ENCODE results near the gene SH3GL1. TPM values are rescaled to one million over a fixed set of nuclear protein-coding genes. Genes with fewer than 3 reads are reported as not detected.

Gene SH3GL1
- polyA plus RNA-seq, 1 donor (not counting 4 experiments of a cell fraction or from before 2014, with no cell fraction given): 47.4 TPM

GRCh38 chr19:4342615-4343369, 57.6 kb downstream of the SH3GL1 start:
- Histone ChIP-seq H3K9me1 (ENCODE audit: control insufficient read depth, extremely low read depth, insufficient read depth, low read length) (no peaks in the 10 kb centered on the region), H4K20me1 (ENCODE audit: control insufficient read depth, extremely low read depth, insufficient read depth, low read length) (no peaks in the 10 kb centered on the region), H3K27ac (ENCODE audit: control insufficient read depth, insufficient read depth, low read length) (peak overlapping the region; percentile 75), H3K79me2 (ENCODE audit: control insufficient read depth, insufficient read depth, low read length) (peaks cover 1% of the 10 kb centered on the region), H3K36me3 (ENCODE audit: control insufficient read depth in 2 of 2, extremely low read depth in 1 of 2, insufficient read depth in 2 of 2, low read length in 2 of 2) (peaks cover 0 to 2% of the 10 kb centered on the region in 2 experiments), H3K27me3 (ENCODE audit: control insufficient read depth, extremely low read depth, insufficient read depth, low read length) (no peaks in the 10 kb centered on the region), H3K4me3 (ENCODE audit: control insufficient read depth in 2 of 3, extremely low read depth in 1 of 3, insufficient read depth in 2 of 3, low read depth in 1 of 3, low read length in 3 of 3) (peak overlapping the region; percentile 59 to 94 (median 83)), H3K4me2 (ENCODE audit: control insufficient read depth, extremely low read depth, insufficient read depth, low read depth, low read length) (peak overlapping the region; percentile 98), H3K4me1 (ENCODE audit: control insufficient read depth, extremely low read depth, insufficient read depth, low read length) (peaks cover 15% of the 10 kb centered on the region), H3K9ac (ENCODE audit: control insufficient read depth, extremely low read depth, insufficient read depth, low read length) (peak overlapping the region; percentile 75), H3K9me3 (ENCODE audit: control insufficient read depth, low read depth, low read length) (no peaks in the 10 kb centered on the region), H2AFZ (ENCODE audit: control insufficient read depth, low read length) (peak overlapping the region; percentile 96)
- peak; percentile 100 for DNase-seq (ENCODE audit: low read depth, low spot score)
- peak; percentile 95 for FAIRE-seq
- TF ChIP-seq EZH2 (IDR thresholded peaks at IDR 0.05; ENCODE audit: low read length): peak; percentile 72
- peak; percentile 20 to 33 (median 27) for TF ChIP-seq CTCF (optimal IDR thresholded peaks at IDR 0.05 in 1 of 3, IDR thresholded peaks at IDR 0.05 in 1 of 3, conservative IDR thresholded peaks at IDR 0.05 in 1 of 3; ENCODE audit: extremely low read depth in 1 of 3, insufficient read depth in 2 of 3, low read length in 3 of 3)
- dilution Hi-C loops (cut with MboI; ENCODE audit: extremely low pct_ligation_motif_present, low sequenced_read_pairs): no loop called here

- Histone ChIP-seq H3K27me3 (ENCODE audit: control insufficient read depth, extremely low read depth, insufficient read depth, low read length) (no peaks in the 10 kb centered on the region), H3K9me3 (ENCODE audit: control insufficient read depth, low read depth, low read length) (no peaks in the 10 kb centered on the region), H4K20me1 (ENCODE audit: control insufficient read depth, extremely low read depth, insufficient read depth, low read length) (no peaks in the 10 kb centered on the region), H3K36me3 (ENCODE audit: control insufficient read depth in 2 of 2, extremely low read depth in 1 of 2, insufficient read depth in 2 of 2, low read length in 2 of 2) (peaks cover 0 to 2% of the 10 kb centered on the region in 2 experiments), H3K4me3 (ENCODE audit: control insufficient read depth in 2 of 3, extremely low read depth in 1 of 3, insufficient read depth in 2 of 3, low read depth in 1 of 3, low read length in 3 of 3) (peak overlapping the region; percentile 42 to 78 (median 66)), H2AFZ (ENCODE audit: control insufficient read depth, low read length) (peak overlapping the region; percentile 80), H3K9ac (ENCODE audit: control insufficient read depth, extremely low read depth, insufficient read depth, low read length) (peak overlapping the region; percentile 75), H3K79me2 (ENCODE audit: control insufficient read depth, insufficient read depth, low read length) (peaks cover 1% of the 10 kb centered on the region), H3K4me2 (ENCODE audit: control insufficient read depth, extremely low read depth, insufficient read depth, low read depth, low read length) (peak overlapping the region; percentile 95), H3K9me1 (ENCODE audit: control insufficient read depth, extremely low read depth, insufficient read depth, low read length) (no peaks in the 10 kb centered on the region), H3K27ac (ENCODE audit: control insufficient read depth, insufficient read depth, low read length) (peak overlapping the region; percentile 67), H3K4me1 (ENCODE audit: control insufficient read depth, extremely low read depth, insufficient read depth, low read length) (peaks cover 15% of the 10 kb centered on the region)
- dilution Hi-C loops (cut with MboI; ENCODE audit: extremely low pct_ligation_motif_present, low sequenced_read_pairs): no loop called here
- TF ChIP-seq CTCF (optimal IDR thresholded peaks at IDR 0.05 in 1 of 3, IDR thresholded peaks at IDR 0.05 in 1 of 3, conservative IDR thresholded peaks at IDR 0.05 in 1 of 3; ENCODE audit: extremely low read depth in 1 of 3, insufficient read depth in 2 of 3, low read length in 3 of 3) (no peak), EZH2 (IDR thresholded peaks at IDR 0.05; ENCODE audit: low read length) (no peak)
- FAIRE-seq: no peak
- DNase-seq (ENCODE audit: low read depth, low spot score): no peak
These were observed 58.1 kb downstream of the SH3GL1 start for GRCh38 chr19:4342314-4342614.

All from keratinocyte (primary cell).